Spleen (tissue), 7 donors: ENCODE results near the gene CD99.

Experiments
- CTCF ChIP-seq, 11 experiments: fragments of 200-600 bp in 7 of 11; fragments of 450-650 bp in 4 of 11; sonication (generic) in 4 of 11; IDR thresholded peaks in 8 of 11; conservative IDR thresholded peaks in 3 of 11; 1 replicate in 7 of 11; 2 replicates in 4 of 11; pipeline versions ENCODE4 v1.4.0 to v1.8.0; 2016 to 2021; ENCODE audit warnings: antibody characterized with exemption in 11 of 11, inconsistent platforms in 4 of 11, mild to moderate bottlenecking in 1 of 11
- POLR2A ChIP-seq, 3 donors: fragments of 450-650 bp; IDR thresholded peaks; one replicate each; pipeline ENCODE4 v1.5.1; 2017; ENCODE audit warnings: antibody characterized with exemption in 3 of 3, mild to moderate bottlenecking in 1 of 3
- donor health status: DM: no; HTN: no; CAD: no; lungs with moderate emphysema.
- donor health status: DM: no; HTN: no; CAD: no.
- donor health status: DM: no; HTN: no; CAD: no.

- TF ChIP-seq CTCF (IDR thresholded peaks at IDR 0.05 in 8 of 11, conservative IDR thresholded peaks at IDR 0.05 in 3 of 11) (no peak), POLR2A (IDR thresholded peaks at IDR 0.05) (no peak)
Measured at GRCh38 chrX:2767631-2768455, 76.7 kb downstream of the CD99 start.
